CD8-positive, alpha-beta memory T cell (primary cell): ENCODE results near the gene STN1. TPM values are rescaled to one million over a fixed set of nuclear protein-coding genes. Genes with fewer than 3 reads are reported as not detected.
A peak's percentile ranks its signal among the peaks of the same experiment; 100 is the strongest.

Experiments used
- CTCF ChIA-PET: fragments of 350-600 bp; sonication (Branson Sonifier 250); formaldehyde crosslinking; loops from one replicate; lab custom pipeline; 2021; ENCODE audit warnings: antibody characterized with exemption; lab: Charles Lee
- POLR2A ChIA-PET: fragments of 350-600 bp; sonication (Branson Sonifier 250); formaldehyde crosslinking; loops from one replicate; lab custom pipeline; 2021; ENCODE audit warnings: antibody characterized with exemption; lab: Charles Lee
- DNase-seq, 5 donors: peaks; one replicate each; pipeline versions ENCODE4 v3.0.0 to v3.0.0-alpha.2; 2020 to 2022; ENCODE audit warnings: mixed read lengths in 1 of 5
- H3K27ac ChIP-seq: one replicate; pipeline ENCODE4 v1.7.0; 2013; ENCODE audit warnings: low read depth, mild to moderate bottlenecking, low read length, moderate library complexity
- H3K27me3 ChIP-seq: 2 replicates; pipeline ENCODE4 v1.7.0; 2013; ENCODE audit warnings: low read length, mild to moderate bottlenecking; ENCODE audit not compliant: insufficient read depth, poor library complexity, severe bottlenecking
- H3K36me3 ChIP-seq: 2 replicates; pipeline ENCODE4 v1.7.0; 2013; ENCODE audit warnings: mild to moderate bottlenecking, low read length, moderate library complexity; ENCODE audit not compliant: insufficient read depth
- H3K4me1 ChIP-seq: 2 replicates; pipeline ENCODE4 v1.7.0; 2013; ENCODE audit warnings: mild to moderate bottlenecking, low read length, moderate library complexity; ENCODE audit not compliant: insufficient read depth
- H3K4me3 ChIP-seq: 2 replicates; pipeline ENCODE4 v1.7.0; 2013; ENCODE audit warnings: mild to moderate bottlenecking, low read length
- H3K9me3 ChIP-seq: 2 replicates; pipeline ENCODE4 v1.7.0; 2013; ENCODE audit warnings: mild to moderate bottlenecking, low read length
- H3K27ac Mint-ChIP-seq, 8 donors: one replicate each; pipeline ENCODE4 v1.8.0; 2020 to 2021; ENCODE audit warnings: mixed read lengths in 8 of 8, mild to moderate bottlenecking in 6 of 8, inconsistent platforms in 3 of 8, moderate library complexity in 3 of 8
- H3K27me3 Mint-ChIP-seq, 2 donors: one replicate each; pipeline ENCODE4 v1.8.0; 2020 to 2021; ENCODE audit warnings: mixed read lengths in 2 of 2, mild to moderate bottlenecking in 1 of 2, moderate library complexity in 1 of 2
- H3K36me3 Mint-ChIP-seq, 3 donors: one replicate each; pipeline ENCODE4 v1.8.0; 2020 to 2021; ENCODE audit warnings: mixed read lengths in 3 of 3, inconsistent platforms in 1 of 3, mild to moderate bottlenecking in 1 of 3
- H3K4me1 Mint-ChIP-seq, 3 donors: one replicate each; pipeline ENCODE4 v1.8.0; 2020 to 2021; ENCODE audit warnings: mixed read lengths in 3 of 3, inconsistent platforms in 1 of 3, mild to moderate bottlenecking in 1 of 3
- H3K4me3 Mint-ChIP-seq, 7 donors: one replicate each; pipeline ENCODE4 v1.8.0; 2020 to 2021; ENCODE audit warnings: mixed read lengths in 7 of 7, mild to moderate bottlenecking in 6 of 7, moderate library complexity in 4 of 7, inconsistent platforms in 2 of 7
- H3K9me3 Mint-ChIP-seq, 5 donors: one replicate each; pipeline ENCODE4 v1.8.0; 2020 to 2022; ENCODE audit warnings: mixed read lengths in 5 of 5, mild to moderate bottlenecking in 3 of 5, moderate library complexity in 2 of 5, inconsistent platforms in 1 of 5
- polyA plus RNA-seq: library from polyadenylated mRNA; unstranded; fragments of 300-500 nt; fragmentation: Illumina TruSeq; gene quantifications from one replicate; pipeline ENCODE4 v1.2.3, GENCODE V29; 2021
- total RNA-seq, 2 experiments: library from RNA; stranded (reverse); gene quantifications; one replicate each; pipeline ENCODE4 v1.2.3, GENCODE V29; 2021

STN1 gene
- total and polyA plus RNA-seq, 3 experiments from 2014 or later: 23.6 to 101 (median 24.5) TPM

DNA sequence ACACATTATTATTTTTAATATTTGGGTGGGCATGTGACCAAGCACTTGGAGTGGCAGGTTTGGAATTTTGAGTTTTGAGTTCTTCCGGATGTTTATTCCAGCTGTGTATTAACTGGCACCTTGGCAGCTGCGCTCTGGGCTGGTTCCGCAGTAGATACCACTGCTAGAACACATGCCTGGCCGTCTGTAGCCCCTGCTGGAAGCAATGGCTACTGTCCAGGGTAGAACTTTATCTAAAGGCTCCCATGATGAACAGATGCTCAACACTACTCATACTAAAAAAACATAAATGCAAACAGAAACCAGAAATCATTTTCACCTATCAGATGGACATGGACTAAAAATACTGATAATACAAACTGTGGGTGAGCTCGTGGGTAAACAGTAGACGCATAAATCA is 43.3 kb downstream of the STN1 start:
- Mint-ChIP-seq H3K27me3 (no peaks in the 10 kb centered on the region), H3K4me3 (no peak overlapping the region), H3K27ac (no peak overlapping the region), H3K9me3 (no peaks in the 10 kb centered on the region), H3K36me3 (peaks cover 11 to 82% (median 21%) of the 10 kb centered on the region in 3 donors), H3K4me1 (peaks cover 0 to 7% (median 5%) of the 10 kb centered on the region in 3 donors)
- H3K4me1 ChIP-seq: no peaks in the 10 kb centered on the region
- H3K4me3 ChIP-seq: no peak overlapping the region
- no peak for DNase-seq
- ChIA-PET CTCF (interaction anchor here (1.0 to 2.3 kb wide), 3 partner anchors 11 to 246 kb away, joined by 3 to 8 read pairs (median 3); no protein-coding TSS in a partner anchor), POLR2A (no interaction called here)
- no peaks in the 10 kb centered on the region for H3K27me3 ChIP-seq
- no peak overlapping the region for H3K27ac ChIP-seq
- peaks cover 11% of the 10 kb centered on the region for H3K36me3 ChIP-seq
- no peaks in the 10 kb centered on the region for H3K9me3 ChIP-seq

DNA sequence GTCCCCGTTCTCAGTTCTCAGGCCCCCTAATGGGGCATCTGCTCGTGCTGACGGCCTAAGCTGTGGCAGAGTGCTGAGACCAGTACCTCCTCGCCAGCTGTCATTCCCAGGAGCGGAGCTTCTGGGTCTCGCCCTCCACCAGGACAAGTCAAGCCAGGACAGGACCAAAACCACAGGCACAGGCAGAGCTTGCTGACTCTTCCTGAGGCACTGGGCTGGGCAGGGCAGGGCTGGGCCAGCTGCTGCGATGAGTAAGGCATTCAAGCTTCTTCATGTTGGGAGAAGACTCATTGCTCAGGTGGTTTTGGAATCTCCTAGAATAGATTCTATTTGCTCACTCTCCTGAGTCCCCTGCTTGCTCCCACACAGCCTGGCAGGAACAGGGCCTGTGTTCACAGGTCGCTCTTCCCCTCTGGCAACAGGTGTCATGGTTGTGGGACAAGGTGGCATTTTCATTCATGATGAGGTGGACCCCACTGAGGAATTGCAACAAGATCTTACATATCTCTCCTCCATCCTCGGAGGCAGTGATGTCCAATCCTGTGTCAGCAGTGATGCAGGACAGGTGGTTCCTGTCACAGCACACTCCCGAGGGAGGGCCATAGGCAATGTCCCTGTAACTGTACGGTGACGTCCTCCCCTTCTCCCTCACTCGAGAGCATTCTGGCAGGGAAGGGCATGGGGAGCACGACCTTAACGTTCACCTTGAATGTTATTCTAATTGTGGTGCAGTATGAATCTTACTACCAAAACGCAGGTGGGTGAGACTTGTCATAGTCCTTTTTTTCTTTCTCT is 45.6 kb downstream of the STN1 start:
- Histone ChIP-seq H3K27me3 (no peaks in the 10 kb centered on the region), H3K9me3 (no peaks in the 10 kb centered on the region), H3K27ac (no peak overlapping the region), H3K4me3 (no peak overlapping the region), H3K36me3 (peaks cover under 1% of the 10 kb centered on the region), H3K4me1 (no peaks in the 10 kb centered on the region)
- Mint-ChIP-seq H3K27ac (peak overlapping the region in 4 of 8 donors; percentile 17 to 61 (median 32)), H3K4me3 (no peak overlapping the region), H3K36me3 (peaks cover 0 to 71% (median 12%) of the 10 kb centered on the region in 3 donors), H3K27me3 (no peaks in the 10 kb centered on the region), H3K4me1 (peaks cover 0 to 2% (median 0%) of the 10 kb centered on the region in 3 donors), H3K9me3 (no peaks in the 10 kb centered on the region)
- POLR2A ChIA-PET: no interaction called here
- CTCF ChIA-PET: no interaction called here
- DNase-seq: no peak

DNA sequence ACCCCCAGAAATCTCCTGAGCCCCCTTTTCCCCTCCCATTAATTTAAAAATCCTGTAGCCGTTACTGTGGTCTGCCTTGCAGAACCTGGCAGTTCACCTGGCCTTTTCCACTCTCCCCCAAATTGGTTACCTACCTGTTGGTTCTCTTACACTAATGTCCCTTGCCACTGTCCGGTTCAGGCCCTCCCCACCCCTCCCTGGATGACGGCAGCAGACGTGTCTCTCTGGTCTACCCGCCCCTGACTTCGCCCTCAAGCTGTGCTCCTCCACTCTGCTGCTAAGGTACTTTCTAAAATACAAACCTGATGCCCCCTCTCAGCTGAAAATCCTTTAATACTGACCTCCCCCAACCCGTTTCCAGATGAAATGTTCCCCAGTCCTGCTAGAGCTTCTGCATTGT is 47.0 kb downstream of the STN1 start:
- H3K4me3 ChIP-seq: no peak overlapping the region
- CTCF ChIA-PET: no interaction called here
- Mint-ChIP-seq H3K27ac (peak overlapping the region in 3 of 8 donors; percentile 33 to 80 (median 50)), H3K4me1 (peaks cover 0 to 2% (median 0%) of the 10 kb centered on the region in 3 donors), H3K36me3 (peaks cover 0 to 68% (median 12%) of the 10 kb centered on the region in 3 donors), H3K9me3 (peaks cover 0 to 2% (median 1%) of the 10 kb centered on the region in 5 donors), H3K4me3 (no peak overlapping the region), H3K27me3 (no peaks in the 10 kb centered on the region)
- H3K36me3 ChIP-seq: no peaks in the 10 kb centered on the region
- POLR2A ChIA-PET: no interaction called here
- DNase-seq: no peak
- H3K27ac ChIP-seq: no peak overlapping the region
- no peaks in the 10 kb centered on the region for H3K4me1 ChIP-seq
- H3K9me3 ChIP-seq: no peaks in the 10 kb centered on the region
- H3K27me3 ChIP-seq: no peaks in the 10 kb centered on the region

DNA sequence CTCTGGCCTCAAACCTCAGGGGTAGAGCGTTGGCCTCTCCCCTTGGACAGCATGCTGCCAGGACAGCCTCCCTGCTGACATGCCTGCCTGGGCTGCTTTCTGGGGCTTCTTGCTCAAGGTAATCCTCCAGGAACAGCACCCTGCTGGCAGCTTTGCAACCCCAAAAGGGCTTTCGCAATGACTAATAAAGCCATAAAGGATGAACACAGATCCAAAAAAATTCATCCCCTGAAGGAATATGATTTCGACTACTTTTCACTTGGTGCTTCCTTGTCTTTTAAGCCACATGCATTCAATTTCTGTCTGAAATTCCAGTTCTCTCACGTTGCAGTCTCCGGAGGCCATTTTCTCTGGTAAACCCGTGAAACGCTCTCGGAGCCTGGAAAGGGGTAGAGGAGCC is 47.5 kb downstream of the STN1 start:
- Histone ChIP-seq H3K27me3 (no peaks in the 10 kb centered on the region), H3K27ac (no peak overlapping the region), H3K4me3 (no peak overlapping the region), H3K4me1 (no peaks in the 10 kb centered on the region), H3K36me3 (no peaks in the 10 kb centered on the region), H3K9me3 (no peaks in the 10 kb centered on the region)
- Mint-ChIP-seq H3K9me3 (peaks cover 3 to 6% (median 3%) of the 10 kb centered on the region in 5 donors), H3K4me1 (peaks cover 0 to 2% (median 0%) of the 10 kb centered on the region in 3 donors), H3K4me3 (no peak overlapping the region), H3K36me3 (peaks cover under 1 to 69% (median 12%) of the 10 kb centered on the region in 3 donors), H3K27ac (peak overlapping the region in 2 of 8 donors; percentile 33 to 80), H3K27me3 (no peaks in the 10 kb centered on the region)
- DNase-seq: no peak
- CTCF ChIA-PET: no interaction called here
- POLR2A ChIA-PET: no interaction called here

DNA sequence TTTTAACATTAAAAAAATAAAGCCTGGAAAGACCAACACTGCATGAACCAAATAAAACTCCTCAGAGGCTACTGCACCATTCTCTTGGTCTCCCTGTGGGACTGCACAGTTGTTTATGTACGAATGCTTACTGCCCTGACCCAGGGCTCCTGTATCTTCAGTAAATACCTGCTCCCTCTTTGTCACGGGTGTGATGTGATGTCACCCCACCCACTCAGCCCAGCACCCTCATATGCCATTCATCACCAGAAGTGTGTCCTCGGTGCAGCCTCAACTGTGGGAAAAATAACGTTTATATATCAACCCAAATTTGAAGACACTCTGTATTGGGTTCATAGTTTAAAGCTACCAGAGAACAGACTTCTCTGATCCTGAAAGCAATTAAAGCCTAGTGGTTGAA is 48.6 kb downstream of the STN1 start:
- Histone ChIP-seq H3K36me3 (no peaks in the 10 kb centered on the region), H3K4me1 (no peaks in the 10 kb centered on the region), H3K9me3 (no peaks in the 10 kb centered on the region), H3K4me3 (no peak overlapping the region), H3K27ac (no peak overlapping the region), H3K27me3 (no peaks in the 10 kb centered on the region)
- Mint-ChIP-seq H3K4me3 (no peak overlapping the region), H3K9me3 (peaks cover 13 to 18% (median 14%) of the 10 kb centered on the region in 5 donors), H3K27ac (peak overlapping the region in 2 of 8 donors; percentile 59 to 72), H3K36me3 (peaks cover 11 to 67% (median 12%) of the 10 kb centered on the region in 3 donors), H3K4me1 (no peaks in the 10 kb centered on the region), H3K27me3 (no peaks in the 10 kb centered on the region)
- no peak for DNase-seq
- ChIA-PET CTCF (no interaction called here), POLR2A (no interaction called here)

DNA sequence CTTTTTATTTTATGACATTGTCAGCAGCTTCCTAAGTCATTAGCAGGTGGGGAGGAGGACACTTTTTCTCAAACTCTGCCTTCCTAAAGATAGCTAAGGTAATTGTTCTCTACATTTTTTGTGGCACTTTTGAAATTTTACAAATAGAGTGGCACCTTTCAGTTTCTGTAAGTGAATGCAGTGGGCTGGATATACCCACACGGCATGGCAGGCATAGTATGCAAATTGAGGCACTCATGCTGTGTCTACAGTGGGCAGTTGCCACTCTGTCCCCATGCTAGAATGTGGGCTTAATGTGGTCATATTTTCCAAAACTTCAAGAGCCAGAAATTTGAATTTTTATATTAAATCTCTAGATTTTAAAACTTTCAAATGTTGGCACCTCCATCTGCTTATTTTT is 49.8 kb downstream of the STN1 start:
- no peak overlapping the region for H3K4me3 Mint-ChIP-seq
- Histone ChIP-seq H3K9me3 (no peaks in the 10 kb centered on the region), H3K27me3 (no peaks in the 10 kb centered on the region), H3K4me1 (no peaks in the 10 kb centered on the region), H3K4me3 (no peak overlapping the region), H3K27ac (no peak overlapping the region), H3K36me3 (no peaks in the 10 kb centered on the region)
- ChIA-PET POLR2A (interaction anchor here (0.6 kb wide), 1 partner anchor 124 kb away, joined by 4 read pairs; no protein-coding TSS in a partner anchor), CTCF (interaction anchor here (0.8 kb wide), 1 partner anchor 155 kb away, joined by 3 read pairs; no protein-coding TSS in a partner anchor)
- no peaks in the 10 kb centered on the region for H3K4me1 Mint-ChIP-seq
- no peak for DNase-seq
- H3K9me3 Mint-ChIP-seq: peaks cover 17 to 22% (median 19%) of the 10 kb centered on the region in 5 donors
- H3K27ac Mint-ChIP-seq: peak overlapping the region in 2 of 8 donors; percentile 32 to 42
- no peaks in the 10 kb centered on the region for H3K27me3 Mint-ChIP-seq
- peaks cover 16 to 66% (median 22%) of the 10 kb centered on the region in 3 donors for H3K36me3 Mint-ChIP-seq

DNA sequence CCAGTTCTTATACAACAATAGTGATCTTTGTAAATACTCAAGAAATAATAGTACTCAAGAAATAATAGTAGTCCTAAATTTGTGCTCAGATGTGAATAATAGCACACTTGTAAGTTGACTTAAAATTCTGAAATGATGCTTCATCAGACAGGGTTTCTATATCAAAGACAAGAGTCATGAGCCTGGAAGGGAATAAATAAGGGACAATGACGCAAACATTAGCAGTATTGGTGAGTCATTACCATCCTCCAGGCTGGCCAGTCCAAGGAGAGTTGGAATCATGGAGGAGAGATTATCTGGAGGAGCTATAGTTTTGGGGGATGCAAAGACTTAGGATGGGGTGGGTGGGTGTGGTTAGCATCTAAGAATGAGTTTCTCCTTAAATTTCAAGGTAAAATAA is 56.5 kb downstream of the STN1 start:
- Histone ChIP-seq H3K9me3 (no peaks in the 10 kb centered on the region), H3K27ac (no peak overlapping the region), H3K27me3 (no peaks in the 10 kb centered on the region), H3K4me3 (no peak overlapping the region), H3K36me3 (no peaks in the 10 kb centered on the region), H3K4me1 (no peaks in the 10 kb centered on the region)
- Mint-ChIP-seq H3K27me3 (peaks cover 4 to 16% of the 10 kb centered on the region in 2 donors), H3K9me3 (peaks cover 17 to 22% (median 19%) of the 10 kb centered on the region in 5 donors), H3K4me3 (no peak overlapping the region), H3K4me1 (peaks cover 0 to under 1% (median 0%) of the 10 kb centered on the region in 3 donors), H3K27ac (no peak overlapping the region), H3K36me3 (peaks cover 7 to 29% (median 24%) of the 10 kb centered on the region in 3 donors)
- CTCF ChIA-PET: interaction anchor here (1.6 to 2.0 kb wide), 2 partner anchors 10 to 149 kb away, joined by 4 to 9 read pairs; no protein-coding TSS in a partner anchor
- DNase-seq: no peak
- POLR2A ChIA-PET: interaction anchor here (0.6 kb wide), 1 partner anchor 149 kb away, joined by 6 read pairs; no protein-coding TSS in a partner anchor
